ENCODE measurements around the gene SUPT20HL2.

Gene SUPT20HL2

GRCh38 chrX:24334461-24334860 lies 20.6 kb upstream of the SUPT20HL2 start:
- Histone ChIP-seq H3K4me3 (ENCODE audit: low read length) (no peak overlapping the region), H3K4me1 (ENCODE audit: low read length) (no peaks in the 10 kb centered on the region), H3K27me3 (ENCODE audit: low read depth, low read length) (0 out of 2 replicates have a peak, but pooled peaks cover under 1% of the 10 kb centered on the region), H3K27ac (ENCODE audit: low read length) (no peak overlapping the region), H3K4me2 (ENCODE audit: low read length) (no peak overlapping the region), H3K79me2 (ENCODE audit: low read length) (no peaks in the 10 kb centered on the region), H3K36me3 (replicated peaks; ENCODE audit: low read depth, low read length) (no peaks in the 10 kb centered on the region), H4K20me1 (ENCODE audit: insufficient read depth, low read length) (no peaks in the 10 kb centered on the region), H3K9me3 (ENCODE audit: insufficient read depth, low read length) (no peaks in the 10 kb centered on the region), H2AFZ (ENCODE audit: low read depth, low read length) (no peak overlapping the region), H3K9ac (ENCODE audit: low read length) (no peak overlapping the region)
- TF ChIP-seq EZH2phosphoT487 (IDR thresholded peaks at IDR 0.05; ENCODE audit: low read depth) (no peak), CTCF (IDR thresholded peaks at IDR 0.05; ENCODE audit: low read depth, low read length) (no peak)

- no peaks in the 10 kb centered on the region for H3K79me2 ChIP-seq (ENCODE audit: low read length)
- no peak for TF ChIP-seq CTCF (IDR thresholded peaks at IDR 0.05; ENCODE audit: low read depth, low read length)
- TF ChIP-seq EZH2phosphoT487 (IDR thresholded peaks at IDR 0.05; ENCODE audit: low read depth): no peak
- H3K9me3 ChIP-seq (ENCODE audit: insufficient read depth, low read length): no peaks in the 10 kb centered on the region
- no peak overlapping the region for H2AFZ ChIP-seq (ENCODE audit: low read depth, low read length)
- no peak overlapping the region for H3K9ac ChIP-seq (ENCODE audit: low read length)
- no peaks in the 10 kb centered on the region for H3K36me3 ChIP-seq (replicated peaks; ENCODE audit: low read depth, low read length)
- H4K20me1 ChIP-seq (ENCODE audit: insufficient read depth, low read length): no peaks in the 10 kb centered on the region
- no peak overlapping the region for H3K4me3 ChIP-seq (ENCODE audit: low read length)
- no peak overlapping the region for H3K27ac ChIP-seq (ENCODE audit: low read length)
- 0 out of 2 replicates have a peak, but pooled peaks cover 2% of the 10 kb centered on the region for H3K27me3 ChIP-seq (ENCODE audit: low read depth, low read length)
- H3K4me1 ChIP-seq (ENCODE audit: low read length): no peaks in the 10 kb centered on the region
- H3K4me2 ChIP-seq (ENCODE audit: low read length): no peak overlapping the region
These were observed 19.5 kb upstream of the SUPT20HL2 start for GRCh38 chrX:24333371-24333770.

- Histone ChIP-seq H3K27ac (ENCODE audit: low read length) (no peak overlapping the region), H3K4me1 (ENCODE audit: low read length) (no peaks in the 10 kb centered on the region), H4K20me1 (ENCODE audit: insufficient read depth, low read length) (no peaks in the 10 kb centered on the region), H3K4me2 (ENCODE audit: low read length) (no peak overlapping the region), H3K4me3 (ENCODE audit: low read length) (no peak overlapping the region), H3K36me3 (replicated peaks; ENCODE audit: low read depth, low read length) (no peaks in the 10 kb centered on the region), H3K79me2 (ENCODE audit: low read length) (no peaks in the 10 kb centered on the region), H3K9ac (ENCODE audit: low read length) (no peak overlapping the region), H3K9me3 (ENCODE audit: insufficient read depth, low read length) (no peaks in the 10 kb centered on the region), H3K27me3 (ENCODE audit: low read depth, low read length) (0 out of 2 replicates have a peak, but pooled peaks cover 2% of the 10 kb centered on the region), H2AFZ (ENCODE audit: low read depth, low read length) (no peak overlapping the region)
- TF ChIP-seq EZH2phosphoT487 (IDR thresholded peaks at IDR 0.05; ENCODE audit: low read depth) (no peak), CTCF (IDR thresholded peaks at IDR 0.05; ENCODE audit: low read depth, low read length) (no peak)
These were observed 19.0 kb upstream of the SUPT20HL2 start for GRCh38 chrX:24332878-24333277.

GRCh38 chrX:24325231-24325630 lies 11.4 kb upstream of the SUPT20HL2 start:
- Histone ChIP-seq H3K27me3 (ENCODE audit: low read depth, low read length) (0 out of 2 replicates have a peak, but pooled peaks cover 2% of the 10 kb centered on the region), H3K27ac (ENCODE audit: low read length) (no peak overlapping the region), H3K4me2 (ENCODE audit: low read length) (no peak overlapping the region), H3K79me2 (ENCODE audit: low read length) (no peaks in the 10 kb centered on the region), H3K9me3 (ENCODE audit: insufficient read depth, low read length) (no peaks in the 10 kb centered on the region), H3K4me3 (ENCODE audit: low read length) (no peak overlapping the region), H3K4me1 (ENCODE audit: low read length) (no peaks in the 10 kb centered on the region), H4K20me1 (ENCODE audit: insufficient read depth, low read length) (no peaks in the 10 kb centered on the region), H2AFZ (ENCODE audit: low read depth, low read length) (no peak overlapping the region), H3K36me3 (replicated peaks; ENCODE audit: low read depth, low read length) (no peaks in the 10 kb centered on the region), H3K9ac (ENCODE audit: low read length) (no peak overlapping the region)
- no peak for TF ChIP-seq EZH2phosphoT487 (IDR thresholded peaks at IDR 0.05; ENCODE audit: low read depth)

Measured in OCI-LY3 (cell line).